ENCODE results near the gene TNFRSF18.

TNFRSF18 gene

GRCh38 chr1:1187938-1188337, 18.5 kb downstream of the TNFRSF18 start:
- H3K36me3 ChIP-seq, result no peaks in the 10 kb centered on the region
- no peak overlapping the region for H3K4me2 ChIP-seq
- no peak for TF ChIP-seq Cebpa-rat (IDR thresholded peaks at IDR 0.05)
- no peak overlapping the region for H3K9ac ChIP-seq
- H3K4me1 ChIP-seq, result peaks cover 20% of the 10 kb centered on the region
- H3K27me3 ChIP-seq, result peaks cover 6% of the 10 kb centered on the region; the same call in 1 of the 2 replicates
- no peak overlapping the region for H3K27ac ChIP-seq
- no peak overlapping the region for H3K4me3 ChIP-seq
- no peaks in the 10 kb centered on the region for H4K20me1 ChIP-seq
- H3K9me3 ChIP-seq, result peaks cover 25% of the 10 kb centered on the region

GRCh38 chr1:1185101-1185765, 21.2 kb downstream of the TNFRSF18 start:
- no peak for TF ChIP-seq Cebpa-rat (IDR thresholded peaks at IDR 0.05)

GRCh38 chr1:1183833-1184775, 22.3 kb downstream of the TNFRSF18 start:
- H3K4me3 ChIP-seq, result no peak overlapping the region
- H4K20me1 ChIP-seq, result peaks cover 1% of the 10 kb centered on the region; the same call in 1 of the 2 replicates
- TF ChIP-seq Cebpa-rat (IDR thresholded peaks at IDR 0.05), result no peak
- H3K27ac ChIP-seq, result no peak overlapping the region
- no peaks in the 10 kb centered on the region for H3K36me3 ChIP-seq
- peak overlapping the region; percentile 66; the same call in 1 of the 2 replicates for H3K4me2 ChIP-seq
- no peak overlapping the region for H3K9ac ChIP-seq
- no peaks in the 10 kb centered on the region for H3K9me3 ChIP-seq
- peaks cover 6% of the 10 kb centered on the region; the same call in 1 of the 2 replicates for H3K27me3 ChIP-seq
- peaks cover 56% of the 10 kb centered on the region for H3K4me1 ChIP-seq

More at GRCh38 chr1:1185101-1185765, 21.2 kb downstream of the TNFRSF18 start:
- peaks cover 6% of the 10 kb centered on the region; the same call in 1 of the 2 replicates for H3K27me3 ChIP-seq
- H3K36me3 ChIP-seq, result no peaks in the 10 kb centered on the region
- peaks cover 45% of the 10 kb centered on the region for H3K4me1 ChIP-seq
- H3K4me3 ChIP-seq, result no peak overlapping the region
- H3K27ac ChIP-seq, result no peak overlapping the region
- peak overlapping the region; percentile 37 for H3K4me2 ChIP-seq
- no peaks in the 10 kb centered on the region for H3K9me3 ChIP-seq
- H4K20me1 ChIP-seq, result no peaks in the 10 kb centered on the region
- no peak overlapping the region for H3K9ac ChIP-seq

GRCh38 chr1:1183221-1183747, 23.1 kb downstream of the TNFRSF18 start:
- TF ChIP-seq Cebpa-rat (IDR thresholded peaks at IDR 0.05), result no peak
- Histone ChIP-seq H3K27ac (no peak overlapping the region), H3K4me1 (peaks cover 64% of the 10 kb centered on the region), H3K4me3 (no peak overlapping the region), H3K9ac (no peak overlapping the region), H3K9me3 (no peaks in the 10 kb centered on the region), H4K20me1 (peaks cover 6% of the 10 kb centered on the region; the same call in 1 of the 2 replicates), H3K4me2 (peak overlapping the region; percentile 66), H3K36me3 (no peaks in the 10 kb centered on the region), H3K27me3 (0 out of 2 replicates have a peak, but pooled peaks cover 6% of the 10 kb centered on the region)

GRCh38 chr1:1182491-1183220, 23.7 kb downstream of the TNFRSF18 start:
- H4K20me1 ChIP-seq, result peaks cover 6% of the 10 kb centered on the region; the same call in 1 of the 2 replicates

GRCh38 chr1:1181938-1182410, 24.4 kb downstream of the TNFRSF18 start:
- H3K27ac ChIP-seq, result no peak overlapping the region
- TF ChIP-seq Cebpa-rat (IDR thresholded peaks at IDR 0.05), result no peak
- no peak overlapping the region for H3K4me3 ChIP-seq
- no peaks in the 10 kb centered on the region for H3K9me3 ChIP-seq
- H3K4me2 ChIP-seq, result peak overlapping the region; percentile 66
- H3K36me3 ChIP-seq, result no peaks in the 10 kb centered on the region
- 0 out of 2 replicates have a peak, but pooled peaks cover 6% of the 10 kb centered on the region for H3K27me3 ChIP-seq
- peaks cover 77% of the 10 kb centered on the region for H3K4me1 ChIP-seq
- H3K9ac ChIP-seq, result 0 out of 2 replicates have a peak overlapping the region, but pooled peaks have one; percentile 38
- peaks cover 6% of the 10 kb centered on the region; the same call in 1 of the 2 replicates for H4K20me1 ChIP-seq

More at GRCh38 chr1:1182491-1183220, 23.7 kb downstream of the TNFRSF18 start:
- Histone ChIP-seq H3K4me1 (peaks cover 71% of the 10 kb centered on the region), H3K27ac (no peak overlapping the region), H3K4me3 (no peak overlapping the region), H3K9ac (no peak overlapping the region), H3K36me3 (no peaks in the 10 kb centered on the region), H3K27me3 (0 out of 2 replicates have a peak, but pooled peaks cover 6% of the 10 kb centered on the region), H3K4me2 (peak overlapping the region; percentile 66), H3K9me3 (no peaks in the 10 kb centered on the region)
- no peak for TF ChIP-seq Cebpa-rat (IDR thresholded peaks at IDR 0.05)

- peaks cover 84% of the 10 kb centered on the region for H3K4me1 ChIP-seq
- TF ChIP-seq Cebpa-rat (IDR thresholded peaks at IDR 0.05), result no peak
- no peak overlapping the region for H3K27ac ChIP-seq
- 0 out of 2 replicates have a peak, but pooled peaks cover 6% of the 10 kb centered on the region for H3K27me3 ChIP-seq
- no peaks in the 10 kb centered on the region for H3K36me3 ChIP-seq
- H3K9ac ChIP-seq, result no peak overlapping the region
- no peaks in the 10 kb centered on the region for H3K9me3 ChIP-seq
- H3K4me2 ChIP-seq, result peak overlapping the region; percentile 66
- peaks cover 6% of the 10 kb centered on the region; the same call in 1 of the 2 replicates for H4K20me1 ChIP-seq
- no peak overlapping the region for H3K4me3 ChIP-seq
These were observed 25.1 kb downstream of the TNFRSF18 start for GRCh38 chr1:1181129-1181937.
